ENCODE measurements around the gene UXS1. TPM values are rescaled to one million over a fixed set of nuclear protein-coding genes. Genes with fewer than 3 reads are reported as not detected.
A peak's percentile ranks its signal among the peaks of the same experiment; 100 is the strongest.
"Not testable (repeated sequence)": the region's sequence is repeated elsewhere in the genome, so short reads cannot be mapped to it uniquely, and the experiment has no call there.

Gene UXS1
- total and polyA plus RNA-seq, 5 experiments from 2014 or later: 56.4 to 187 (median 108) TPM

DNA sequence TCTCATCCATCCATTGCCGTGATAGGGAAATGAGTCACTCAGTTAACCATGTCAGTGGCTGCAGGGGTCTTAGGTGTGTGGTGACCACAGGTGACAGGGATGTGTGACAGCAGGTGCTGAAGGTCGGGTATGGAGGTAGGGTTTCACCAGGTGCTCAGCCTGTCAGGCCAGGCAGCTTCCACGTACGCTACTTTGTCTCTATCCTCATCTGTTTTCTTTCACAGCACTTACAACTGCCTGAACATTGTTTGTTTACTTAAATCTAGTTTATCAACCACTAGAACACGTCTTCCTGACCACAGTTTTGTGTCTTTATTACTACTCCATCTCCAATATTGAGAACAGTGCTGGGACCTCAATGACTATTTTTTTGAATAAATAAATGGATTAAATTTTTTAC, 11.4 kb upstream of the UXS1 start:
- H3K36me3 Mint-ChIP-seq: peaks cover 0 to 13% (median 5%) of the 10 kb centered on the region in 3 donors
- peak overlapping the region in 1 of 10 donors; percentile 9 for H3K27ac Mint-ChIP-seq
- peaks cover 0 to 3% (median 0%) of the 10 kb centered on the region in 5 donors for H3K27me3 Mint-ChIP-seq
- POLR2A ChIA-PET: no interaction called here
- no peak for ATAC-seq
- H3K4me3 Mint-ChIP-seq: peak overlapping the region in 1 of 10 donors; percentile 7
- no peak for DNase-seq
- peaks cover 0 to 16% (median 6%) of the 10 kb centered on the region in 9 donors for H3K9me3 Mint-ChIP-seq
- peaks cover 2 to 13% (median 6%) of the 10 kb centered on the region in 4 donors for H3K4me1 Mint-ChIP-seq

- DNase-seq, H3K27ac Mint-ChIP-seq, ATAC-seq, H3K4me3 Mint-ChIP-seq, POLR2A ChIA-PET, H3K27me3 Mint-ChIP-seq: not testable (repeated sequence)
- Mint-ChIP-seq H3K4me1 (peaks cover 1 to 13% (median 4%) of the 10 kb centered on the region in 4 donors), H3K36me3 (peaks cover 0 to 13% (median 0%) of the 10 kb centered on the region in 3 donors), H3K9me3 (peaks cover 0 to 16% (median 6%) of the 10 kb centered on the region in 9 donors)
These were observed 10.4 kb upstream of the UXS1 start for GRCh38 chr2:106204551-106204950.

- no peaks in the 10 kb centered on the region for H3K27me3 Mint-ChIP-seq
- H3K9me3 Mint-ChIP-seq: peaks cover 0 to 3% (median 0%) of the 10 kb centered on the region in 9 donors
- DNase-seq (no peak), ATAC-seq (no peak)
- H3K4me3 Mint-ChIP-seq: no peak overlapping the region
- peaks cover 2 to 13% (median 4%) of the 10 kb centered on the region in 4 donors for H3K4me1 Mint-ChIP-seq
- no peaks in the 10 kb centered on the region for H3K36me3 Mint-ChIP-seq
- H3K27ac Mint-ChIP-seq: no peak overlapping the region
- POLR2A ChIA-PET: interaction anchor here (1.1 to 1.2 kb wide), 2 partner anchors 12 to 42 kb away, joined by 4 to 7 read pairs; no protein-coding TSS in a partner anchor
These were observed 7.6 kb upstream of the UXS1 start for GRCh38 chr2:106201661-106202060.

- peak overlapping the region in 1 of 10 donors; percentile 7 for H3K27ac Mint-ChIP-seq
- no peaks in the 10 kb centered on the region for H3K27me3 Mint-ChIP-seq
- ATAC-seq: no peak
- DNase-seq: no peak
- H3K4me3 Mint-ChIP-seq: no peak overlapping the region
- peaks cover 7 to 17% (median 11%) of the 10 kb centered on the region in 4 donors for H3K4me1 Mint-ChIP-seq
- H3K9me3 Mint-ChIP-seq: no peaks in the 10 kb centered on the region
- H3K36me3 Mint-ChIP-seq: peaks cover 0 to 1% (median 0%) of the 10 kb centered on the region in 3 donors
- POLR2A ChIA-PET: no interaction called here
These were observed 3.8 kb upstream of the UXS1 start for GRCh38 chr2:106197878-106198277.

DNA sequence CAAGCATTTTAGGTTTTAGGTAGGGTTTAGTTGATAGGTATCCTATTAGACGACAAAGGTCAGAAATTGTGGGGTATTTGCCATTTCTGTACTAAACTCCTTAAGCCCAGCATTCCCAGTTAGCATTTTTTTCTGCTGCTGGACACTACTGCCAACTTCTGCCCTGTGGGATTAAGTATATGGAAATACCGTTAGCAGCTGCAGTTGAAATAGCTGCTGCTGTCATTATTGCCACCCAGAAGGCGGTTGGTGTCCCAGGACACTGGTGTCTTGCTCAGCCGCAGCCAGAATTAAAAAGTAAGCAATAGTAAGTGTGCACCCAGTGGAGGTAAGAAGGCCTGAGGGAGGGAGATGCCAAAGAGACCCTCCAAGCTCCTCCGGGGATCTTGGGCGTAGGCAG, 1.9 kb upstream of the UXS1 start:
- Mint-ChIP-seq H3K4me3 (no peak overlapping the region), H3K27ac (peak overlapping the region in 2 of 10 donors; percentile 7 to 11), H3K27me3 (no peaks in the 10 kb centered on the region), H3K36me3 (peaks cover 0 to 8% (median 0%) of the 10 kb centered on the region in 3 donors), H3K4me1 (peaks cover 20 to 36% (median 30%) of the 10 kb centered on the region in 4 donors), H3K9me3 (no peaks in the 10 kb centered on the region)
- no peak for ATAC-seq
- no peak for DNase-seq
- POLR2A ChIA-PET: interaction anchor here (2.4 kb wide), 1 partner anchor 36 kb away, joined by 18 read pairs; no protein-coding TSS in a partner anchor

DNA sequence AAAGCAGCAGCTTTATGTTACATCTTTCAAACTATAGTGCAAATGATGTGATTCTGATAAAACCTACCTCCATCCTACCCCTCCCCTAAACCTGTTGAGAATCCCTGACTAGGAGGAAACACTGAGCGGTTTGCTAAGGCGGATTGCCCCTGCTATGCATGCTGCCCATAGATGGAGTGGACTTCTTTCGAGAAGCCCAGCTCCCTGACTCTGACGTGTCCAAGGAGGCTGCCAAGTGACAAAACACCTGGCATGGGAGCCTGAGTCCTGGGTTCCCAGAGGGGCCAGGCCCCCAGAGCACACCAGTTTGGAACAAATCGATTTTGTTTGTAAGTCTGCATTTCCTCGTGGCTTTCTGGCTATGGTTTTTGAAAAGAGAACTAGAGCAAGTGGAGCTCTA, 1.4 kb upstream of the UXS1 start:
- Mint-ChIP-seq H3K27ac (peak overlapping the region in 6 of 10 donors; percentile 56 to 97 (median 94)), H3K9me3 (no peaks in the 10 kb centered on the region), H3K4me3 (peak overlapping the region; percentile 75 to 97 (median 95)), H3K4me1 (peaks cover 23 to 41% (median 34%) of the 10 kb centered on the region in 4 donors), H3K27me3 (no peaks in the 10 kb centered on the region), H3K36me3 (peaks cover 0 to 8% (median 0%) of the 10 kb centered on the region in 3 donors)
- ATAC-seq: no peak
- POLR2A ChIA-PET: interaction anchor here (1.0 to 2.4 kb wide), 2 partner anchors 35 to 58 kb away, joined by 4 to 18 read pairs; no protein-coding TSS in a partner anchor
- no peak for DNase-seq

- H3K27ac Mint-ChIP-seq: peak overlapping the region in 5 of 10 donors; percentile 60 to 84 (median 76)
- H3K4me1 Mint-ChIP-seq: peaks cover 36 to 58% (median 52%) of the 10 kb centered on the region in 4 donors
- peak overlapping the region; percentile 85 to 95 (median 90) for H3K4me3 Mint-ChIP-seq
- H3K36me3 Mint-ChIP-seq: peaks cover 0 to 17% (median 0%) of the 10 kb centered on the region in 3 donors
- DNase-seq (no peak), ATAC-seq (no peak)
- H3K9me3 Mint-ChIP-seq: no peaks in the 10 kb centered on the region
- POLR2A ChIA-PET: interaction anchor here (0.8 to 2.4 kb wide), 8 partner anchors 20 to 448 kb away, joined by 3 to 71 read pairs (median 4); no protein-coding TSS in a partner anchor
- H3K27me3 Mint-ChIP-seq: no peaks in the 10 kb centered on the region
These were observed 468 bp downstream of the UXS1 start for GRCh38 chr2:106193690-106193976.

DNA sequence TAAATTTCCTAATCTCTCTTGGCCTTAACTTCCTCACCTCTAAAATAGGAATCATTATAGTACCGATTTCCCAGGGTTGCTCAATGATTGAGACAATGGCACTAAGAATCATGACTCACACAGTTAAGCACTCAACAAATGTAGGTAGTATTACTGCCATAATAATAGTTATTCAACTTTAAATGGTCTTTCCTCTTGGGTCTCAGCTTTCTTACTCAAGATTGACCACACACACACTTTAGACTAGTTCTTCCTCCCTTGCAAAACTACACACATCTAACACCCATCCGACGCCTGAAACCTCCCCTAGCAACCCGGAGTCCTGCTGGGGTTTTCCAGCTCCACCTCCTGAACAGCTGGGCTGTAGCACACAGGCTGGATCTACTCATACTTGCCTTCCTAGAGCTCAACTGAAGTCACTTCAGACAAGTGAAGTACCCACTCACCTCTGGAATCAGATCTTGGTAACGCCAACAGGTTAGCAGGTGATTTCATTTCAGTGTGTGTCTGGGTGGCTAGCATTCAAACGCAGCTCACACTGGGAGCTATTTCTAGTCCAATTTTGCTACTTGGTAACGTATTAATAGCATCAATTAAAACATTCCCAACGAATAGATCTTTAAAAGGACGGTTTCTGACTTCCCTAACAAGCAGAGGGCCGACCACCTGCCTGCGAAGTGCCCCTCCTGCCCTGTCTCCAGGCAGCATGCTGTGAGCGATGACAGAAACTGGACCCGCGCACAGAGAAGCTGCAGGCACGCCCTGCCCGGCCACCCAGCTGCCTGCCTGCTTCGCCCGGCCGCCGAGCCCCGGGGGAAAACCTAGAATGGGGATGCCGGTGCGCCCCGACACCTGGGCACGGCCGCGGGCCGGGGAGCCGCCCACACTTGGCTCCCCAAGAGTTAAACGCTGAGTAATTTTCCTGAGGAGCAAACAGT, 1.1 kb downstream of the UXS1 start:
- POLR2A ChIA-PET: interaction anchor here (0.7 to 2.4 kb wide), 11 partner anchors 19 to 857 kb away, joined by 3 to 71 read pairs (median 3); no protein-coding TSS in a partner anchor
- Mint-ChIP-seq H3K27me3 (no peaks in the 10 kb centered on the region), H3K9me3 (no peaks in the 10 kb centered on the region), H3K36me3 (peaks cover 0 to 22% (median 0%) of the 10 kb centered on the region in 3 donors), H3K27ac (peak overlapping the region; percentile 30 to 87 (median 84)), H3K4me1 (peaks cover 41 to 64% (median 58%) of the 10 kb centered on the region in 4 donors), H3K4me3 (peak overlapping the region; percentile 85 to 95 (median 90))
- ATAC-seq: peak; percentile 2 to 18
- DNase-seq: peak in 8 of 10 donors; percentile 3 to 36 (median 30)

- Mint-ChIP-seq H3K4me1 (peaks cover 45 to 77% (median 71%) of the 10 kb centered on the region in 4 donors), H3K4me3 (peak overlapping the region; percentile 66 to 93 (median 88)), H3K27me3 (no peaks in the 10 kb centered on the region), H3K9me3 (no peaks in the 10 kb centered on the region), H3K27ac (peak overlapping the region in 7 of 10 donors; percentile 7 to 83 (median 49)), H3K36me3 (peaks cover 0 to 22% (median 0%) of the 10 kb centered on the region in 3 donors)
- POLR2A ChIA-PET: interaction anchor here (1.0 to 5.0 kb wide), 2 partner anchors 31 to 53 kb away, joined by 3 to 46 read pairs; no protein-coding TSS in a partner anchor
- DNase-seq (no peak), ATAC-seq (no peak)
These were observed 2.5 kb downstream of the UXS1 start for GRCh38 chr2:106191511-106192016.

- no peaks in the 10 kb centered on the region for H3K27me3 Mint-ChIP-seq
- DNase-seq (no peak), ATAC-seq (no peak)
- peak overlapping the region; percentile 45 to 92 (median 82) for H3K27ac Mint-ChIP-seq
- H3K4me1 Mint-ChIP-seq: peaks cover 53 to 85% (median 78%) of the 10 kb centered on the region in 4 donors
- no peaks in the 10 kb centered on the region for H3K9me3 Mint-ChIP-seq
- peaks cover 0 to 32% (median 7%) of the 10 kb centered on the region in 3 donors for H3K36me3 Mint-ChIP-seq
- H3K4me3 Mint-ChIP-seq: peak overlapping the region in 9 of 10 donors; percentile 45 to 78 (median 61)
- POLR2A ChIA-PET: interaction anchor here (0.6 to 5.0 kb wide), 4 partner anchors 11 to 311 kb away, joined by 3 to 46 read pairs (median 6); no protein-coding TSS in a partner anchor
These were observed 4.2 kb downstream of the UXS1 start for GRCh38 chr2:106189764-106190468.

GRCh38 chr2:106189325-106189724, 4.8 kb downstream of the UXS1 start:
- POLR2A ChIA-PET: interaction anchor here (0.9 to 5.0 kb wide), 2 partner anchors 25 to 29 kb away, joined by 3 to 46 read pairs; no protein-coding TSS in a partner anchor
- ATAC-seq (no peak), DNase-seq (no peak)
- H3K4me3 Mint-ChIP-seq: peak overlapping the region in 9 of 10 donors; percentile 47 to 78 (median 61)
- H3K27ac Mint-ChIP-seq: peak overlapping the region; percentile 30 to 92 (median 82)
- peaks cover 0 to 33% (median 7%) of the 10 kb centered on the region in 3 donors for H3K36me3 Mint-ChIP-seq
- H3K4me1 Mint-ChIP-seq: peaks cover 57 to 85% (median 82%) of the 10 kb centered on the region in 4 donors
- no peaks in the 10 kb centered on the region for H3K9me3 Mint-ChIP-seq
- no peaks in the 10 kb centered on the region for H3K27me3 Mint-ChIP-seq

Measured in naive thymus-derived CD8-positive, alpha-beta T cell (primary cell).